Hindlimb muscle (tissue), 1 donor: ENCODE data around the gene ESYT3. TPM values are rescaled to one million over a fixed set of nuclear protein-coding genes. Genes with fewer than 3 reads are reported as not detected.

ENCODE experiments used
- DNase-seq: peaks from one replicate; pipeline ENCODE4 v3.0.0-alpha.2; 2013
- polyA plus RNA-seq: library from polyadenylated mRNA; unstranded; fragments of 120-200 nt; gene quantifications from one replicate; pipeline ENCODE4 v1.2.1, GENCODE V29; 2013; ENCODE audit not compliant: insufficient read length

Gene ESYT3, protein sequence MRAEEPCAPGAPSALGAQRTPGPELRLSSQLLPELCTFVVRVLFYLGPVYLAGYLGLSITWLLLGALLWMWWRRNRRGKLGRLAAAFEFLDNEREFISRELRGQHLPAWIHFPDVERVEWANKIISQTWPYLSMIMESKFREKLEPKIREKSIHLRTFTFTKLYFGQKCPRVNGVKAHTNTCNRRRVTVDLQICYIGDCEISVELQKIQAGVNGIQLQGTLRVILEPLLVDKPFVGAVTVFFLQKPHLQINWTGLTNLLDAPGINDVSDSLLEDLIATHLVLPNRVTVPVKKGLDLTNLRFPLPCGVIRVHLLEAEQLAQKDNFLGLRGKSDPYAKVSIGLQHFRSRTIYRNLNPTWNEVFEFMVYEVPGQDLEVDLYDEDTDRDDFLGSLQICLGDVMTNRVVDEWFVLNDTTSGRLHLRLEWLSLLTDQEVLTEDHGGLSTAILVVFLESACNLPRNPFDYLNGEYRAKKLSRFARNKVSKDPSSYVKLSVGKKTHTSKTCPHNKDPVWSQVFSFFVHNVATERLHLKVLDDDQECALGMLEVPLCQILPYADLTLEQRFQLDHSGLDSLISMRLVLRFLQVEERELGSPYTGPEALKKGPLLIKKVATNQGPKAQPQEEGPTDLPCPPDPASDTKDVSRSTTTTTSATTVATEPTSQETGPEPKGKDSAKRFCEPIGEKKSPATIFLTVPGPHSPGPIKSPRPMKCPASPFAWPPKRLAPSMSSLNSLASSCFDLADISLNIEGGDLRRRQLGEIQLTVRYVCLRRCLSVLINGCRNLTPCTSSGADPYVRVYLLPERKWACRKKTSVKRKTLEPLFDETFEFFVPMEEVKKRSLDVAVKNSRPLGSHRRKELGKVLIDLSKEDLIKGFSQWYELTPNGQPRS
- polyA plus RNA-seq = 15.9 TPM

DNA sequence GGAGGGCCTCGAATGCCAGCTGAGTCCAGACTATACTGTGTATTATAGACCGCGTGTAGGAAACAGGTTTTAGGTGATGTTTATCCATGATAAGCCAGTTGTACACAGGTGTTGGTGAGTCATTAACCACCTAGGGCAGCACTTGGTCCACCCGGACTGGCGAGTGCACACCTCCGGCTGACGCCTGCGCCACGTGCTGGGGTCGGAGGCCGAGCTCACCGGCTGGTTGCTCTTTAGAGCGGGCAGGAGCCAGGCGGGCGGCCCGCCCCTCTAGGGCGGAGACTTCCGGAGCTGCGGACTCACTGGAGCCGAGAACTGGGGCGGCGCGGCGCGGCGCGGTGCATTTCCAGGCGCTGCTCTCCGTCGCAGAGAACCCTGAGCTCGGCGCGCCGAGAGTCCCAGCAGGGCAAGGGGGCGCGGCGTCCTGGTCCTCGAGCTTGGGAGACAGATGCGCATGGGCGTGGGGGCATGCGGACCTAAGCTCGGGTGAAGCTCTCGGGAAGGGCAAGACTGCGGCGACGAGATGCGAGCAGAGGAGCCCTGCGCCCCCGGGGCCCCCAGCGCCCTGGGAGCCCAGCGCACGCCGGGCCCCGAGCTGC is at the start of gene ESYT3:
TSS of gene ESYT3 (plus strand) at position 341 of the 599 bp plus-strand sequence. CDS start at position 524, 183 bp downstream.
- peak; percentile 67 for DNase-seq

DNA sequence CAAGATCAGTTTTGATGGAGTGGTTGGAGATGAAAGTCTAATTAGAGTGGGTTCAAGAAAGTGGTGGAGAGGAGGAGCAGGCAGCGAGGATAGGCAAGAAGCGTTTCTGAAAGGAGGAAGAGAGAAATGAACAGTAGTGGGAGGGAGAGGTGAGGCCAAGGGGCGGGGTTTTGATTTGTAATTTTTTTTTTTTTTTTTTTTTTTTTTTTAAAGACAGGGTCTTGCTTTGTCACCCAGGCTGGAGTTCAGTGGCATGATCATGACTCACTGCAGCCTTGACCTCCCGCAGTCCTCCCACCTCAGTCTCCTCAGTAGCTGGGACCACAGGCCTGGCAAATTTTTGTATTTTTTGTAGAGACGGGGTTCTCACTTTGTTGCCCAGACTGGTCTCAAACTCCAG is 49.4 kb upstream of the ESYT3 start:
- no peak for DNase-seq

DNA sequence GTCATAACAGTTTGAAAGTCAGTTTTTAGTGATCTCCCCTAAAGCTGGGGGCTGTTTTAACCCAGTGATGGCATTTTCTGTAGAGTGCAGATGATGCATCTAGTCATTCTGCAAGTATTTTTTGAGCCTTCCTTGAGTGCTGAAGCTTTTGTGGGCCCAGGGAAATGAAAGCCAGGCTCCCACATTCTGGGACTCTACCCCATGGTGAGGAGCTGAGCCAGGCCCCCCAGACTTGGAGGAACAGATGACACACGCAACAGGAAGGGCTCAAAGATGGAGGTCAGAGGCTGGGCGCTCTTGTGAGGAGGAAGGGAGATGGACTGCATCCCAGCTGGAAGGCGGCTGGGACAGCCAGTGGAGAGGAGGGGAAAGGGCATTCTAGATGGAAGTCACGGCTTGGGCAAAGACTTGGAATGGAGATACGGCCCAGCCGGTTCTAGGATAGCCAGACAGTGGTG is 45.2 kb upstream of the ESYT3 start:
- no peak for DNase-seq

DNA sequence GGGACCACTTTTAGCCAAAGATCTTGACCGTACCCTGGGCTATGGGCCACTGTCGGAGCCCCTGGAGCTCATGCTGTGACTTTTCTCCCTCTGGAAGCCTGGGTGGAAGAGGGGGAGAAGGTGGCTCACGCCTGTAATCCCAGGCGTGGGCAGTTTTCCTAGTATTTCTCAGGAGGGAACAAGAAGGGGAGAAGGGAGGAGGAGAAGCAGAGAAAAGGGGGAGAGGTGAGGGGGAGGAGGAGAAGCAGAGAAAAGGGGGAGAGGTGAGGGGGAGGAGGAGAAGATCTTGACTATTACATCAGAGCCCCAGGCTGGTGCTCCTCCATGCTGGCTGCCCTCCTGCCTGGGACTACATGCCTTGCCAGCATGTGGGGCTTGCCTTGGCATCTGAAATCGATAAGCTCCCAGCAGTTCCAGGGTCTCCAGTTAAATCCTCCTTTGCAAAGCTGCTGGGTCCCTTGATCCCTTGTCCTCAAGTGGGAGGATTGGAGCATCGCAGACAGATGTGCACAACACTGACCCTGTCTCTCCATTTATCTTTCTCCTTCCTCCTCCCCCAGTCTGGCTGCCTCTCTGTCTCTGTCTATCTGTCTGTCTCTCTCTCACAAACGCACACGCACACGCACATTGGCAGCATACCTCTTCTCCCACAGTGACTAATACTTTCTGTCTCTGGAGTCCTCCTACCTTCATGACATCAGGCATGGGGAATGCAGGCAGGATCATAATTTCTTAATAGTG is 44.4 kb upstream of the ESYT3 start:
- no peak for DNase-seq

DNA sequence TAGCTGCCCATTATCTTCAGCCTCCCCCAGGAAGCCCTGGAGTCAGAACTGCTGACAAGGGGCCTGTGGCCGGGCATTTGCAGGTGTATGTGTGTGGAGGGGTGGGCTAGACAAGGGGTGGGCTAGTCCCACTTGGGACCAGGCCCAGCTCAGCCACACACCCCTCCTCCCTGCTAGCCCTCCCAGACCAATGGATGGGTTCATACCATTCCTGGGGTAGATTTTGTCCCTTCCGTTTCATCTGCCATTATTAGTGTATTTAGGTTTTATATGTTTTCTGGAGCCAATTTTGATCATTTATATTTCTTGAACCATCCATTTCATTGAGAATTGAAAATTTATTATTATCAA is 43.9 kb upstream of the ESYT3 start:
- DNase-seq = no peak

DNA sequence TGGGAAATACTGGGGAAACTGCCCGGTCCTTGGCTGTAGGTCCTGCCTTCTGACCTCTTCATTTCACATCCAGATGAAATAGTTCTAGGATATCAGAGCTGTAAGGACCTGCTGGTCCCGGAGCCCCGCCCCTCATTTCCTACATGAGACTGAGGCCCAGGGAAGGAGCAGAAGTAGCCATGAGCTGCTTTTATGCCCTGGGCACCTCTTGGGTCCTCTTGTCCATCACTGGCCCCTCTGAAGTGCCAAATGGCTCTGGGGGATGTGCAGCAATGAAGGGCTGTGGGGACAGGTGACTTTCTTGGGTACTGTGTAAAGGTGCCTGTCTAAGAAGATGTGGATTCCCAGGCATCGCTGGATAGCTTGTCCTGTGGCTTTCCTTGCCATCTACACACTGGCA is 40.3 kb upstream of the ESYT3 start:
- no peak for DNase-seq

DNA sequence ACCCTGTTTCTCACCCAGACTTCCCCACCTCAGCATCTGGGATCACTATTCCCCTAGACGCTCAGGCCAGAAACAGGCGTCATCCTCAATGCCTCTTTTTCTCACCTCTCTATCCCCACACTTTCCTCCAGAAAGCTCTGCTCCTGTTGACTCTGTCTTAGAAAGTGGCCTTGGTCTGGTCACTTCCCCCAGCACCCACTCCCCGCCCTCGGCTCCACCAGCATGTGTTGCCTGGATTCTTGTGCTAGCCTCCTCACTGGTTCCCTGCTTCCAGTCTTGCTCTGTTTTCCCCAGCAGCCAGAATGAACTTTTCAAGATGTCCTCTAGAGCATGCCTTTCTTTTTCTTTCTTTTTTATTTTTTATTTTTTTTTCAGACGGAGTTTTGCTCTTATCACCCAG is 39.7 kb upstream of the ESYT3 start:
- DNase-seq = no peak

DNA sequence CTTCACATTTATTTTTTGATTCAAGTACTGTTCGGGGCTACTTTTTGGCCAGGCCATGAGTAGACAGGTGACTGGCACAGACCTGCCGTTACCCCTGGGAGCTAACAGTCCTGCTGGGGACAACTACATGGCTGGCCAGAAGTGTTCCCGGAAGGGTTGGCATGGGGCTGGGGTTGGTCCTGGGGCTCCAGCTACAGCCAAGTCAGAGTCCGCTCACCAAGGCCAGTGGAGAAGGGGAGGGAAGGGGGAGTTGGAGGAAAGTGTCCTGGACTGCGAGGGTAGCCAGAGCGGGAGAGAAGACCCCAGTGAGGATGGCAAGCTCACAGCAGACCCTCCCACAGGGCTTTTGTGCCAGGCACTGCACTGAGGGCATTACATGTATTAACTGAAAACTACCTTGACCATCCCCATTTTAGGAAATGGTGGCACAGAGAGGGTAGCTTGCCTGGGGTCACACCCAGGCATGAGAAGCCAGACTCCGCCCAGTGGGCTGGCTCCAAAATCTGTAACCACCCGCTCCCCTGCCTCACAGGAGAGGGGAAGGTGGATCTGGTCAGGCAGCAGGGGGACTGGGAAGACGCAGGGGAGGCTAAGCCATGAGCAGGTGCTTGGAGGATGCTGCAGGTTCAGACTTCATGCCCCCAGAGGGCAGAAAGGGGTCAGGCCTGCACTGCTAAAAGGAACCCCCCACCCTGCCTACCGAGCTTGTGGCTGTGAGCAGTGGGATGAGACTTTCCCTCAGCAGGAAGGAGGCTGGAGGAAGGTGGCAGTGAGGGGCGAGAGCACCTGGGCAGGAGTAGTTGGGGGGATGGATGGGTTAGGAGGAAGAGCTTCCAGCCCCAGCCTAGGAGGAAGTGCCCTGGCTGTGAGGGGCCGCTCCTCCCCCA is 38.3 kb upstream of the ESYT3 start:
- no peak for DNase-seq

DNA sequence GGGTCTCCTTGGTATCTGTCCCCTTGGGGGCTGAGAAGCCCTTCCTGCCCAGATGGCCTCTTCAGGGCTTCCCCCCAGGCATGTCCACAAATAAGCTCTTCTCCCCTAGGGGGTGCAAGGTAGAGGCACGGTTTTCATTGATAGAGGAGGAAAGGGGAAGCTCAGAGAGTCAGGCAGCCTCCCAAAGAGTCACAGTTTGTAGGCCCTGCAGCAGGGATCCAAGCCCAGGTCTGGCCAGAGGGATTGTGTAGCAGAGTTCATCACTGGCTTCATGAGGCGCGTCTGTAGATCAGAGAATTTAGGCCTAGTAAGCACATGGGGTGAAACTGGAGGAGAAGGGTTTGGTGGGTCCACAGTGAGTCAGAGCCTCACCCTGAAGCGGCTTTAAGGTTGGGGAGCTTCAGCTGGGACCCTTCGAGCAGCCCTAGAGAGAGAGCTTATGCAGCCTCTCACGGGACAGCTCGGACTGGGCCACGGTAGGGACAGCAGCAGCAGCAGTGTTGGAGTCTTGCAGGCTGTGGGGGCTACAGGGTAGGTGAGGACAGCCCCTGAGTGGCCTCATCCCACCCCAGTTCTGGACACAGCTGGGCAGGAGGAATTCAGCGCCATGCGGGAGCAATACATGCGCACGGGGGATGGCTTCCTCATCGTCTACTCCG is 37.5 kb upstream of the ESYT3 start:
- no peak for DNase-seq

DNA sequence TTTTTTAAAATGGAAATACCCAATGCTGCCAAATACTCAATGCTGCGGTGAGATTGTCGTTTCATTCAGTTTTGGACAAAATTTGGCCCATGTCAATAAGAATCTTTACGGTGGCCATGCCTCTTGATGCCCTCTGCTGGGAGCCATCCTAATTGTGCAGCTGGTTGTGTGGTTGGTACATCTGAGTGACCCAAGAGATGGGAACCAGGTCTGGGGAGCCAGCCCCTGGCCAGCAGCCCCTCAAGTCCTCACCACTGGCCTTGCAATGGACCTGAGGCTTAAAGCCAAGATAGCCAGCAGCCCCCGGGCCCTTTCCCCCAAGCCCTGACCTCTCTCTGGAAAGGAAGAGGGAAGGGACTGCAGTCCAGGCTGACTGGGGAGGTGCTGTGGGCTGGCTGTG is 36.4 kb upstream of the ESYT3 start:
- DNase-seq = no peak

DNA sequence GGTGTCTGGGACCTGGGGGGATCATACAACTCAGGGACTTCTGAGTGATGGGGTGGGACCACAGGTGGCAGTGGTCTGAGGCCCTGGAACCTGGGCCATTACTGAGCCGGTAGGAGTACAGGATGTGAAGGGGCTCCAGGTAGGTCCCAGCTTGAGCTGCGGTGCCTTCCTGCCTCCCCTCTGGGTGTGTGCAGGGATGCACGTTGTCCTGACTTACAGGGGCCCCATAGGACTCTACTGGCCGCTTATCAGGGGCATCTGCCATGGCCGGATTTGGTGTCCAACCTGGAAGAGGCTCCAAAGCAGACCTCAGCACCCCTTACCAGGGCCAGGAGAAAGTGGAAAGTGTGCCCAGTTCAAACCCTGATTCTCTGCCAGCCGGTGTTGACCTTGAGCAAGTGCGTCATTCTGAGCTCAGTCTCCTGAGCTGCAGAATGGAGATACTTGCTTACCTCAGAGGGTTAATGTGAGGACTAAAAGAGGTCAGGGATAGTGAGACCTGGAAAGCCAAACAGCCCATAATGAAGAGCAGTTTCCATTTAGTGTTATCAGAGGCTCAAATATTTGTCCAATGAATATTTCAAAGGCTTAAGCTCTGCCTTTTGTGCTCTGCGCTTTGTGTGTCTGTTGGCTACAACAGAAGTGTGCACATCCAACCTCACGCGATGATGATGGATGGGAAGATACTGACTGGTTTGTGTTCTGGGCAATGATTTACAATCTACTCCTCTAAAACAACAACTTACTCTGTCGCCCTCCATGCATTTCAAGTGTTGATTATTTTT is 35.4 kb upstream of the ESYT3 start:
- DNase-seq = no peak

DNA sequence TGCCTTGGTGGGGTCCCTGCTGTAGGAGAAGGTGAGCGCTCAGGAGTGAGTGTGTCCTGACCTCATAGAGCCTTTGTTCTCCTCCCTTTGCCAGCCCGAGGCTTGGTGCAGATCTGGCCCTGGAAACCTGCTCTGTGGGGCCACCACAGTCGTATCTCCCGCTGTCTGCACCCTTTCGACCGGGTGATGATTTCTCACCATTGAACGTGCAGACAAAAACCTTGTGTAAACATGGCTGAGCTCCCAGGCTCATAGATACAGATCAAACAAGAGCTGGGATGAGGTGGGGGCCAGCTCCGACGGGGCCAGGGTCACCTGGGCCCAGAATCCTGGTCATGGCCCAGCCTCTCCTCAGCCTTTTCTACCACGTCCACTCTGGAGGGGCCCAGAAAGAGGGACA is 34.6 kb upstream of the ESYT3 start:
- no peak for DNase-seq

DNA sequence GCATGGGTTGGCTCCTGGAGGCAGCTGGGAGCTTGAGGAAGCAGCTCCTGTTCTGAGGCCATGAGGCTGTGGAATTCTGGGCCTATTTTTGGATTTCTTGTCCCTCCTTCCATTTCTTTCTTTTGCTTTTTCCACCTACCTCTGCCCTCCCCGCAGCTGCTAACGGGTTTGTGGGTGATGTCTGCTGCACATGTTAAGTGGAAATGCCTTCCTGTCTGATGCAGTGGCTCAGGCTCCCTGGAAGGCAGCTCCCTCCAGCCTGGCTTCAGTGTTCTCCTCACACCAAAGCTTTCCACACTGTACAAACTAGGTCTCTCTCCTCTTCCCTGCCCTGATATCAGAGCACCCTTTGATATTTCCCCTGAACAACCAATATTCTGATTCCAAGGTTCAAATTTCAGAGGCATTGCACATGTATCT is 33.8 kb upstream of the ESYT3 start:
- no peak for DNase-seq

DNA sequence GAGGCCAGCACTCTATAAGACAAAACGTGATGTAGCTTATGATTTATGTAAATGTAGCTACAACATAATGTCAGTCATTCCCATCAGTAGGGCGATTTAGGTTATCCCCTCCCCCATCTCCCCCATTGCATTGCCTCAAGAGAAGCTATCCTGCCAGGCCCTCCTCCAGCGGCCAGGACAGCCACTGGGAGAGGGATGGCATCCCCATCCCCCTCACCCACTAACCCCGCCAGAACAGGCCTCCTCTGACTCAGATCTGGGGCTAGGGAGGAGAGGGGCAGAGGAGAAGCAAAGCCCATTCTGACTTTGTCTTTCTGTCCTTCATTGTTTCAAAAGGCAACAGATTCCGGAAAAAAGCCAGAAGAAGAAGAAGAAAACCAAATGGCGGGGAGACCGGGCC is 32.6 kb upstream of the ESYT3 start:
- DNase-seq = no peak

DNA sequence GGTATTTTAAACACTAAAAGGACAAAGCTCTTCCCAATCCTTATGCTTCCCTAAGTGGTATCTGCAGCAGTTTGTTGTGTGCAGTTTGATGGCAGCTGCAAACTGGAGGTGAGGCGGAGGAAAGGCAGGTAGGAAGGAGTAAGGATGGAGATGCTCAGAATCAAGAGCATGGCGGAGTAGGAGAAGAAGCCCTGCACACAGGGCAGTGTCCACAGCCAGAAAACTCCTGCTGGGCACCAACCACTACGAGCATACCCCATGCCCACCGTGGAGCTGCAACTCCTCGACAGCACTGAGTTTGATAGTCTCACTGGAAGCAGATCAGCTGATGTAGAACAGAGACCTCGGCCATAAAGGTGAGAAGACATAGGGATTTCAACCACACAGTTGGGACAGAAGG is 30.3 kb upstream of the ESYT3 start:
- no peak for DNase-seq

DNA sequence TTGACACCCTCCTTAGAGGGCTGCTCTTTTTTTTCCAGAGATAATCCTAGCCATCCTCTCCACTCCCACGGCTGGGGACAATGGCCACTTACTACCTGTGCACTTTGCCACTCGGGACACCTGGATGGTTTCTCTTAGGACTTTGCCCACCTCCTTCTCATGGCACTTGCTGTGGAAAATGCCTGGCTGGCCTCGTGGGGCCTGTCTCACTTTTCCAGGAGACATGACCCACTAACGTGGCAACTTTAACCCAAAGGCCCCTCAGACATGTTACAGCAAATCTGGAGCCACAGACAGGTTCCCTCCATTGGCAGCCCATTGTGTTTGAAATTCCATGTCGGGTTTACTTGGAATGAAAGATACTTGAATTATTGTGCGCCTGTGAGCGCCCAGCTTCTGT is 29.4 kb upstream of the ESYT3 start:
- DNase-seq = no peak

DNA sequence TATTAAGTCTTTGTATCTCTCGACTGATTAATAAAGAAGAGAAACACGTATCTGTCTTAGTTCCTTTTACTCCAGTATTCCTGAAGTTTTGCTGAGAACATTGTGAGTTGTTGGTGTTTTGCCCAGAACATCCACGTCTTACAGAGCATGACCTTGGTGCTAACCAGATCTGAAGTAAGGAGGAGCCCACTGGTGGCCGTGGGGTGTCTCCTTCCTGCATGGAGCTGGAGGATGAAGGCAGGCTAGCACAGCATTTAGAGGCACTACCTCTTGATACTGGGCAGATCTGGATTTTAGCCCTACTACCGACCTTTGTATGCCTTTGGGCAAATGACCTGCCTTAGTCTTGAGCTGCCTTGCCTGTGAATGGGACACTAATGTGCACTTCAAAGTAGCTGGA is 28.9 kb upstream of the ESYT3 start:
- no peak for DNase-seq

DNA sequence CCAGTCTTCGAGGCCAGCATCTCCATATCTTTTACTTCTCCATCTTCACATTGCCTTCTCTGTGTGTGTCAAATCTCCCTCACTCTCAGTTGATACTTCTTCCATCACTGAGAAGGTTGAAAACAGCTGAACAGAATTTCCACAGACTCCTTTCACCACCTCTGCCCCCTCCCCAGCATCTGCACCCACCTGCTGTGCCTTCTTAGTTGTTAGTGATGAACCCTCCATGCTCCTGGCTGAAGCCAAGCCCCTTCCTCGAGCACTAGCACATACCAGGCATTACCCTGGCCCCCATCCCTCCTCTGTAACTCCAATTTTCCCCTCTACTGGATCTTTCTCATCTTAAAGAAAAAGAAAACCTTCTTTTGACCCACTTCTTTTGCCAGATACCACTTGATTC is 27.8 kb upstream of the ESYT3 start:
- DNase-seq = no peak

DNA sequence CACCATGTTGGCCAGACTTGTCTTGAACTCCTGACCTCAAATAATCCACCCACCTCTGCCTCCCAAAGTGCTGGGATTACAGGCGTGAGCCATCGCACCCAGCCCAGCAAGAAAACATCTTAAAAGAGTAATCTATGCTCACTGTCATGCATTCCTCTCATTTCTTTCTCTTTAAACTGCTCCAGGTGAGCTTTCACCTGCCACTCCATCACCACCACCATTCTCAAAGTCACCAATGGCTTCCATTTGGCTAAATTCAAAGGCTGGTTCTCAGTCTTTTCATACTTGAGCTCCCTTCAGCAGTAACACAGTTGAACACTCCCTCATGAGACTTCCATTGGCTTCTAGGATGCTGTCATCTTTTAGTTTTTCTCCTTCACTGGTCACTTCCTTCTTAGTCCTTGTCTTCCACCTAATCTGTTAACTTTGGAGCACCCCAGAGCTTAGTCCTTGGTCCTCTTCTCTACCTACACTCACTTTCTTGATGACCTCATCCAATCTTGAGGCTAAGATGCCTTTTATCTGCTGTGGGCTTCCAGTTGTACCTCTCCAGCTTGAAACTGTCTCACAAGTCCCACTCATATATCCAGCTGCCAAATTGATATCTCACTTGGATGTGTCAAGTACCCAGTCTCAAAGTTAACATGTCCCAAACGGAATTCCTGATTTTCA is 27.0 kb upstream of the ESYT3 start:
- DNase-seq = no peak
